GM21360 (cell line): ENCODE measurements around the gene ROM1.
"Not testable (repeated sequence)": the region's sequence is repeated elsewhere in the genome, so short reads cannot be mapped to it uniquely, and the experiment has no call there.

ENCODE experiments used
- ATAC-seq: cut with Tn5 transposase; IDR thresholded peaks from one replicate; pipeline ENCODE4 v1.9.1; 2021; ENCODE audit warnings: mild to moderate bottlenecking, moderate library complexity; ENCODE audit not compliant: unreplicated experiment

The ROM1 gene

GRCh38 chr11:62612366-62613290 lies at the start of gene ROM1, which contains the start of gene EML3:
TSS of gene ROM1 (plus strand) at chr11:62613257. CDS start at chr11:62613282, 25 bp downstream.
TSS of gene EML3 (minus strand) at chr11:62612775. CDS start at chr11:62612457, 318 bp downstream.
- peak; percentile 59 for ATAC-seq

- ATAC-seq: no peak
Measured at GRCh38 chr11:62565100-62565802, 47.8 kb upstream of the ROM1 start.

- ATAC-seq: no peak
Measured at GRCh38 chr11:62566247-62566646, 46.8 kb upstream of the ROM1 start.

GRCh38 chr11:62567018-62567633 lies 45.9 kb upstream of the ROM1 start:
- no peak for ATAC-seq

- no peak for ATAC-seq
Measured at GRCh38 chr11:62569611-62570010, 43.4 kb upstream of the ROM1 start.

GRCh38 chr11:62570903-62571302 lies 42.2 kb upstream of the ROM1 start:
- ATAC-seq: not testable (repeated sequence)

GRCh38 chr11:62571493-62571892 lies 41.6 kb upstream of the ROM1 start:
- ATAC-seq: not testable (repeated sequence)

- ATAC-seq: no peak
Measured at GRCh38 chr11:62572431-62572830, 40.6 kb upstream of the ROM1 start.

GRCh38 chr11:62573006-62573591 lies 40.0 kb upstream of the ROM1 start:
- no peak for ATAC-seq

GRCh38 chr11:62573592-62574362 lies 39.3 kb upstream of the ROM1 start, which contains the start of gene EEF1G:
TSS of gene EEF1G (minus strand) at chr11:62573891. CDS start at chr11:62573842, 49 bp downstream.
- ATAC-seq: peak; percentile 78

GRCh38 chr11:62574363-62575071 lies 38.5 kb upstream of the ROM1 start:
- ATAC-seq: peak; percentile 5

GRCh38 chr11:62575156-62575555 lies 37.9 kb upstream of the ROM1 start:
- no peak for ATAC-seq

- ATAC-seq: no peak
Measured at GRCh38 chr11:62575837-62576236, 37.2 kb upstream of the ROM1 start.

GRCh38 chr11:62577046-62577714 lies 35.9 kb upstream of the ROM1 start:
- ATAC-seq: no peak

- ATAC-seq: no peak
Measured at GRCh38 chr11:62578541-62578940, 34.5 kb upstream of the ROM1 start.

GRCh38 chr11:62579252-62579651 lies 33.8 kb upstream of the ROM1 start:
- no peak for ATAC-seq

GRCh38 chr11:62580959-62581715 lies 31.9 kb upstream of the ROM1 start:
- no peak for ATAC-seq

GRCh38 chr11:62581735-62582134 lies 31.3 kb upstream of the ROM1 start:
- not testable (repeated sequence) for ATAC-seq
